NCI-H128 (cell line): ENCODE measurements around the gene ABAT.

Experiments used
- DNase-seq: peaks from one replicate; lab custom pipeline; 2025; ENCODE audit not compliant: unreplicated experiment; lab: John Stamatoyannopoulos, UW

Gene ABAT

GRCh38 chr16:8808613-8809353 is 134.4 kb downstream of the ABAT start:
- no peak for DNase-seq

DNA sequence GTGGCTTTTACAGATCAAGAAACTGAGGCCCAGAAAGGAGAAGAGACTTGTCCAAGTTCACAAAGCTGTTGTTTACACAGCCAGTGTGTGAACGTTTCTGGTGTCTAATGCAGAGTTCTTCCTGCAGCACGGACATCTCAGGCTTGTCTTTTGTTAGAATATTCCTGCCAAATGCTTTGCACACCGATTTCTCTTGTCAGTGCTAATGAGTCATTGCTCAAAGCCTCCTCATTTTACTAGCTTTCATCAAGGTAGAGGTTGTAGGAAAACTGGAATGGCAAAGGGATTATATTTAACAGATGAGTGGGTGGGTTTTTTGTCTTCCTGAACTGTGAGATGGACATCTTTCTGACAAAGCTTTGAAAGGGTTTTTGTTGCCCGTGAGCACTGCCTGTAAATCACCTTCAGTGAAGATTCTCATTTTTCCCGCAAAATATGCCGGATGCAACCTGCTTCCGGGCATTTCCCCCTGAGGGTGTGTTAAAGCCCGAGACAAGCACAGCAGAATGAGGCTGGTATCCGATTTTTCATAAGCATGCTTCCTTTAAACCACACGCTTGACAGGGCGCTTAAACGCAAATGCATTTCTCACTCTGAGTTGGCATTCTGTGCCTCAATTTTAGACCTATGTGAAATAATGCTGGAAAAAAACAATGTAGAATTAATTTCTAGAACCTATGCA is 137.9 kb downstream of the ABAT start:
- no peak for DNase-seq

DNA sequence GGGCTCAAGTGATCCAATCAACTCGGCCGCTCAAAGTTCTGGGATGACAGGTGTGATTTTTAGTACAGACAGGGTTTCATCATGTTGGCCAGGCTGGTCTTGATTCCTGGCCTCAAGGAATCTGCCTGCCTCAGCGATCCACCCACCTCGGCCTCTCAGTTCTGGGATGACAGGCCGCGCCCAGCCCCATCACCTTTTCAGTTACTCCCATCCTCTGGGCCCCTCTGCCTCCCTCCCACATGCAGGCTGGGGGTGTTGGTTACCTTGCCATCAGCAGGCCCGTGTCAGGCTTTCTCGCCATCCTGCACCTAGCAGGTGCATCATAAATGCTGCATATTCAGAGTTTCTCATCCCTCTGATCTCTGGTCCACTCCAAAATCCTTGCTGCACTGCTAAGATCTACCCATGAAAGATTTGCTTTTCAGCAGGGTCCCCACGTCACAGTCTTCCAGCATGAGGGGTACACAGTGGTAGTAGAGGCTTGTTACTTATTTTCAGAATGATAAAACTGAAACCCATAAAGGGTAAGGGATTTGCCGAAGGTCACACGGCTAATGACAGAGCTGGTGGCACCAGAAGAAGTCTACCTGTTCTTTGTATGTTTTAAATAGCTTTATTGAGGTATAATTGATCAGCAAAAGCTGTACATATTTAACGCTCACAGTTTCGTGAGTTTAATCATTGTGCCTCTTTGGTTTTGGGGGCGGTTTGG is 139.8 kb downstream of the ABAT start:
- no peak for DNase-seq

- DNase-seq = no peak
Observed at GRCh38 chr16:8816967-8817655, 142.7 kb downstream of the ABAT start.

- no peak for DNase-seq
Observed at GRCh38 chr16:8818504-8819270, 144.3 kb downstream of the ABAT start.

DNA sequence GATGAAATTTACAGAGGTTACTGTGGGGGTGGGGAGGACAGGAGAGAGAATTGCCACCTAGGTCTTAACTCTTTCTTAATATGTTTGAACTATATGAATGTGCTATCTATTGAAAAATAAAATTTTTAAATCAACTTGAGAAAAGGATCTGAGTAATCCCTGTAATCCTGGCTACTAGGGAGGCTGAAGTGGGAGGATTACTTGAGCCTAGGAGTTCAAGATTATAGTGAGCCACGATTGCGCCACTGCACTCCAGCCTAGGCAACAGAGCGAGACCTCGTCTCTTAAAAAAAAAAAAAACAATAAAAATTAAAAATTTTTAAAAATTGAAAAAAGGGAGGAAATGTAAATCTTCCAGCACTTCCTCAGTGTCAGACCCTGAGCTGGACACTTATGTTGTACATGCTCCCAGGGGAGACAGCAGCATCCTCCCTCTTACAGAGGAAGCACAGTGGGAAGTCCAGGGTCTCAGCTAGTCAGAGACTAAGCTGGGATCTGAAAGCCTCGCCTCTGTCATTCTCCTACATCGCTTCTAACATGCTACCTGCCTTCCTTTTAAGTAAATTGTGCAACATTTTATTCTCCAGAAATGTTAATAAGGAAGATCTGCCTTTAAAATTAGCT is 145.1 kb downstream of the ABAT start:
- no peak for DNase-seq

GRCh38 chr16:8822403-8822802 is 148.0 kb downstream of the ABAT start:
- DNase-seq = no peak

- DNase-seq = no peak
Observed at GRCh38 chr16:8826278-8826879, 152.0 kb downstream of the ABAT start.

- DNase-seq = no peak
Observed at GRCh38 chr16:8828541-8829165, 154.2 kb downstream of the ABAT start.

GRCh38 chr16:8831450-8831849 is 157.0 kb downstream of the ABAT start:
- DNase-seq = no peak

DNA sequence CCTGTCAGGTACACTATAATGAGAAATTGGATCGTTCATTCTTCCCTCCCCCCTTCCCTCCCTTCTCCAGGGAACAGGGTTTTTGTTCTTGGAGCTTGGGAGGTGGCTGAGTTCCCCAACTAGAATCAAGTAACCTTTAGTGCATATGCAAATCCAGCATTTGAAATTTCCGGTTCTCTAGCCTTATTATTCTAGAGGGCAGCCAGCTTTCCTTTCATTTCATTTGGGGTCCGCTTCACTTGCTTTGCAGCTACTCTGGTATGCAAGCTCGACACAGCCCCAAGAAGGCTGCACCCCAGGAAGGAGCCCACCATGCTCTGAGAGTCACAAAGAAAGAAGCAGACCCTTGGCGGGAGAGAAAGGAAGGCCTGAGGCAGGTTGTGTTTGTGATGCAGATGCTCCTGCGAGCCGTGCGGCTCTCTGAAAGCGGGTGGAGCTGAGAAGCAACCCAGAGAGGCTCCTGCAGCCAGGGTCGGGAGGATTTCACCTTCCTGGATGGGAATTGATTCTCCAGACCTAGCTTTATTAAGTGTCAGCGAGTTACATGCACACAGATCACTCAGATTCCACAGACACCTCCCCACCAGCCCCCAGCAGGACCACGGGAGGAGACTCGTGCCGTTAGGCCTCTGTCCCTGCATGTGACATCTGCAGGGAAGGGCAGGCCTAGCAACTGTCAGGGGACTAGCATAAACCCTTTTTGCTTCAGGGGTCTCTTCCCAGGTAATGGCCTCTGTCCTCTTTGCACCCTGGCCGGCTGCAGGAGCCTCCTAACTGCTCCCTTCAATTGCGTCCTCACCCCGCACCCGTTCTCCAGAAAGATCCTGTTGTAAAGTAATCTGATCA is 157.7 kb downstream of the ABAT start:
- no peak for DNase-seq

GRCh38 chr16:8832717-8833105 is 158.3 kb downstream of the ABAT start:
- DNase-seq = no peak
